ENCODE data around the gene RAD23A.
A peak's percentile ranks its signal among the peaks of the same experiment; 100 is the strongest.
"Not testable (repeated sequence)": the region's sequence is repeated elsewhere in the genome, so short reads cannot be mapped to it uniquely, and the experiment has no call there.

RAD23A gene

DNA sequence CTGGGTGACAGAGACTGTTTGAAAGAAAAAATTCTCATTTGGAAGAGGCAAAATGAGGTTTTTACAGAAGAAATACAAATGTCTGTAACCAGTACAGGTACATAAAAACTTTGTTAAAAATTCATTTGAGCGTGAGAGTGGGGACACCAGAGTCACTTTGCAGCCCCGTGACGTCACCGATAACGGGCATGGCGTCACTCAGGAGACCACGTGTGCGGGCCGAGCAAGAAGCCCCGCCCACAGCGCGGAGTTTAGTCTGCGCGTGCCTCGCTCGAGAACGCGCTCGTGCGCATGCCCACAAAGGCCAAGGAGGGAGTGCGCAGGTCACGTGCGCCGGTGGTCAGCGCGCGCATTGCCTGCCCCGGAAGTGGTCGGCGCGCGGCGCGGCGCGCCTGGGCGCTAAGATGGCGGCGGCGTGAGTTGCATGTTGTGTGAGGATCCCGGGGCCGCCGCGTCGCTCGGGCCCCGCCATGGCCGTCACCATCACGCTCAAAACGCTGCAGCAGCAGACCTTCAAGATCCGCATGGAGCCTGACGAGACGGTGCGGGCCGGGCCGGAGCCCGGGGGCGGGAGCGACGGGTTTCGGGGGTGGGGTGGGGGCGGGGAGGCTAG is at the start of gene RAD23A:
TSS of gene RAD23A (plus strand) at position 384 of the 613 bp plus-strand sequence. CDS start at position 471, 87 bp downstream.
- DNase-seq, result peak; percentile 95

DNA sequence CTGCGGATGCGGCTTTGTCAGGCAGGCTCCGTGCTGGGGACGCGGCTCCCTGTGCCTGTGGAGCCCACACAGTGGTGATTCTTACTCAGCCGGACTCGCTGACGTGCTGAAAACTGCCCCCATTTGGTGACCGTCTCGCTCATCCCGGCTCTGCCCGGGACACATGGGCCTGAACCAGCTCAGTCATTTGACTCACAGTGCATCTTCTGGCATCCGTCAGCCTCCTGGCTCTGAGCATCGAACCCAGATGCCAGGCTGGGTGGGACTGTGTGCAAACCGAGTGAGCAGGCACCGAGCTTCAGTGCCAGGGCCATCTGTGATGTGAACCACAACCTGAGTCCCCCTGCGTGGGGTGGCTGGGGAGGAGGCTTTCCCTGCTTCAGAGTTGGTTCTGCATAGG is 49.2 kb upstream of the RAD23A start:
- no peak for DNase-seq

DNA sequence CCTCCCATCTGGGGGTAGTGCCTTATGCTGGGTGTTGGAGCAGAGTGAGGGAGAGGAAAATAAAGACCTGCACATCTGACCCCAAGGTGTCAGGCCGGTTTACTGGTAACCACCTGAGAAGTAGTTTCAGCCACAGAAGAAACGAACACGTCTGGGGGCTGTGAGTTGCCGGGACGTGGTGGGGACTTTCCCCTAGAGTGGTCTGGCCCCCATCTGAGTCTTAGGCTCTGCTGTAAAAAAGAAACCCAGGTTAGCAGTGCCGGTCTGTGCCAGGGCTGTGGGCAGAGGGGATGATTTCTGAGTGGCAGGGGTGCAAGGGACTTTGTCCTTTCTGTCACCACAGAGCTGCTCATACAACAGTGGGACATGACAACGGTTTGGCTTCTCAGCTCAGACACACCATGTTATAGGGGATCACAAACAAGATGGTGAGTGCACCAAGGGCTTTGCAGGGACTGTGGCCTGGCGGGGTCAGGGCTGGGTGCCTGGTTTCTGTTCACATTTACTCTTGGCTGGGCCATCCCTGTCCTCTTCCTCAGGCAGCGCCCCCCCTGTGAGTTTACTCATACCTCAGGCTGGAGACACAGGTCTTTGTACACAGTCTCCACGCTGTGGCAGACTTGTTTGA is 45.7 kb upstream of the RAD23A start:
- no peak for DNase-seq

DNA sequence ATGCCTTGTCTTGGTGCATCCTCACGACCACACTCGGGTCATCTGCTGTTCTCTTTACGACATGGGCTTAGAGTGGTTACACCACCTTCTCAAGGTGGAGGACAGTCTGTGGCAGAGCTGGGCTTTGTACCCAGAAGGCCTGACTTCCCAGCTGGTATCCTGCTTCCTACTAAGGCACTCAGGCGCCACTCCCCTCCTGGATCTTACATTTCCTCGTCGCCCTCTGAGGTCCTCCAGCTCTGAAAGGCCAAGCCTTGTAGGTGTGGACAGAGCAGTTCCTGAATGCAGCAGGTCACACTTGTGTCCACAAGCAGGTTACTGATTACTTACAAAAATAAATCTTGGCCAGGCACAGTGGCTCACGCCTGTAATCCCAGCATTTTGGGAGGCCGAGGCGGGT is 38.5 kb upstream of the RAD23A start:
- no peak for DNase-seq

DNA sequence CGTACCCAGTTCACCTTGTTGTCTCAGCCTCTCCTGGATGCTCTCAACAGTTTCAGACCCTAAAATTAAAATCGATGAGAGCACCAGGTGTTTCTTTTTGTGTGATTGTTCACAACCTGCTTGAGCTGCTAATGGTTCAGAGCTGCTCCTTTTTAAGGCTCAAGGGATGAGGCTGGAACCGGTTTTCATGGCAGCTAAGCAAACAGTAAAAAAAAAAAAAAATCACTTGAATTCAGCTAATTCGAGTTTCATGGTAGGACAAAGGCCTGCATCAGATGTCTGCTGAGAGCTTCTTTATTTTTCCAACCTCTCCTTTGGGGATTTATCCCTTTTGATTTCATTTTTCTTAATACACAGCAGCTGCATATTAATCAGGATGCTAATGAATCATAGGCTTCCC is 33.1 kb upstream of the RAD23A start:
- DNase-seq, result peak; percentile 97

DNA sequence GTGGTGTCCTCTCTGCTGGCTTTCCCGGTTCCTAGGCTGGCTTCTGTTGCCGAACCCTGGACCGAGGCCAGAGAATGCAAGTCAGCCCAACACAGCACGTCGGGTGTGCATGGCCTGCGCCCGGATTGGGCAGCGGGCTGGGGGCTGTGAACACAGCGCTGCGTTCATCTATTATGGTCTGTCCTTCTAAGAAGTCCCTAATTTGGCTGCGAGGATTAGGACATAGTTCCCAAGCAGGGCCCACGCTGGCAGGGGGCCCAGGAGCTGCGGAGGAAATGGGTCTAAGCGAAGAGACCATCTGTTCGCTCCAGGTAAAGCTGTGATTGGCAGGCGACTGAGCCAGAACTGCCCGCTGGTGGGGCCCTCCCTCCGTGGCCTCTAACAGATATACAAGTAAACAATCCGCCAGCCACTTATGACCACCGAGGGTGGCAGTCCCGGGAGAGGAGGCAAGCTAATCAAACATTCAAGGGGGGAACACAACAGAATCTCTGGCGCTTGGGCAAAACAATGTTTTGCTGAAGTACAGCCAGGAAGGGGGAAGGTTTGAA is 32.6 kb upstream of the RAD23A start:
- peak; percentile 99 for DNase-seq

DNA sequence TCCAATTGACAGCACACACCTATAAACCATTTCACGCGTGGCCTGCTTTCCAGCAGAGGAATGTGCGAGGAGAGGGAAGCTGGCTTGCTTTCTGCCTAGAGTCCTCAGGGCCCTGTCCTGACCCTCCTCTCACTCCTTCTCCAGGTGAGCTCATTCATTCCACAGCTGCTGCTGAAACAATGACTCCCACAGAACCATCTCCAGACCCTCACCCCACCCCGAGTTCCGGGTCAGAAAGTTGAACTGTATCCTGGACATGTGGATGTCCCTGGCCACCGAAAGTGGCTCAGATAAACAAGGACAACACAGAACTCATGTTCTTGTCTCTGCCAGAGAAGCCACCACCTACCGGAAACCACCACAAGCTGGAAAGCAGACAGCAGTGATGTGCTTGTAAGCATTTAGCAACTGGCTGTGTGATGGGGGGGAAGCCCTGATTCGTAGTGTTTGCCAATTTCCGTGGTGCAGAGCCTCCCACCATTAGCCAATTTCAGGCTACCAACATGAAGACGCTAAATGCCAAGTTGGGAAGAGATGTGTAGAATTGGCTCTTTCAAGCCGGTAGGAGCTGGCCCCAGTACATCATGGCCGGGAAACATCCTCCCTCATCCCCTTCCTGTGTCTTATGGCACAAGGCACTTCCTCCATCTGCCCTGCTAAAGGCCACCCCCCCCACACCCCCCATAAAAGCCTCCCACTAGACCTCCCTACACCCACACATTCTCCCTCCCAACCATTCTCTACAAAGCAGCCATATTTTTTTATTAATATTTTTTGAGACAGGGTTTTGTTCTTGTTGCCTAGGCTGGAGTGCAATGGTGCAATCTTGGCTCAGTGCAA is 31.6 kb upstream of the RAD23A start:
- DNase-seq, result no peak

DNA sequence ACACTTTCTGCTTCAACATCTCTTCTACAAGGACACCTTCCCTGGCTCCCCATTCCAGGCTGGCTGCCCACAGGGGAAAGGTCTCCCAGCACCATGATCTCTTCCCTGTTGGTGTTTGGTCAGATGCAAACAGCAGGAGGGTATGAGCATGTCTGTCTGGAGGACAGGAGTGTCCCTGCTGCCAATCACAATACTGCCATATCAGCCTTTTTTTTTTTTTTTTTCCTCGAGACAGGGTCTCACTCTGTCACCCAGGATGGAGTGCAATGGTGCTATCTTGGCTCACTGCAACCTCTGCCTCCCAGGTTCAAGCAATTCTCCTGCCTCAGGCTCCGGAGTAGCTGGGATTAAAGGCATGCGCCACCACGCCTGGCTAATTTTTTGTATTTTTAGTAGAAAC is 29.8 kb upstream of the RAD23A start:
- DNase-seq, result not testable (repeated sequence)

DNA sequence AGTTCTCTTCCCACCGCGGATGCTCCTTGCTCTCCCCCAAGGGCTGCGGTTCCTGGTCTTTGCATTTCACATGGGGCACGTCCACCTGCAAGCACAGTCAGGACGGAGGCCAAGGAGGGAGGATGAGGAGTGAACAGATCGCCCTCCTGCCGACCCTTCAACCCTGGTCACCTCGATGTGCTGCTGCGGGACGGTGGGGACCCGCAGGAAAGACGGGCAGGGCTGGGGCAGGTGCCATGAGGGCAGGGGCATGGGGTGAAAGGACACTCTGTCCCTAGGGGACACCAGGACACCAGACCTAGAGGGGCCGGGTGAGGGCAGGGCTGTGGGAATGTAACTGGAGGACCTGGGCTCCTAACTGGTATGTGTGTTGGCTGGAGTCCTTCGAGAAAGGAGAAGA is 27.4 kb upstream of the RAD23A start:
- no peak for DNase-seq

DNA sequence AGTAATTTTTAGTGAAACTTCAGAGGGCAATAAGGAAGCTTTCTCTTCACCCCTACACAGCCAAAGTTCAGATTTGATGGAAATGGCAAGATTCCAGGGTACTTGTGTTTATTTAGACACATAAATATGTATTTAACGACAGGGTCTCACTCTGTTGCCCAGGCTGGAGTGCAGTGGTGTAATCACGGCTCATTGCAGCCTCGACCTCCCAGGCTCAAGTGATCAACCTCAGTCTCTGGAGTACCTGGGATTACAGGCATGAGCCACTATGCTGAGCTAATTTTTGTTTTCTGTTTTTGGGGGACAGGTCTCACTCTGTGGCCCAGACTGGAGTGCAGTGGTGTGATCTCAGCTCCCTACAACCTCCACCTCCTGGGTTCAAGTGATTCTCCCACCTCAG is 24.6 kb upstream of the RAD23A start:
- DNase-seq, result no peak

DNA sequence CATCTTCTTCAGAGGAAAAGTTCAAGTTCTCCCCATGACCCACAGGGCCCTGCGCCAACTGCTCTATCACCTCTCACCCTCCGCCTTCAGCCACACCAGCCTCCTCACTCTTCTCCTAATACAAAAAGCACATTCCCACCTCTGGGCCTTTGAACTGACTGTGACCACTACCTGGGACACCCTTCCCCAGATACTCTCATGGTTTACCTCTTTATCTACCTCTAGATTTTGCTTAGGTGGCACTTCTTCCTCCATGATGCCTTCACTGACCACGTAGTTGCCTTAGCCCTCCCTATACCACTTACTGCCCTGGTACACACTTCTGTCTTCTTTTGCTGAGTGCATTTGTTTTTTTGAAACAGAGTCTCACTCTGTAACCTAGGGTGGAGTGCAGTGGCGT is 22.7 kb upstream of the RAD23A start:
- no peak for DNase-seq

DNA sequence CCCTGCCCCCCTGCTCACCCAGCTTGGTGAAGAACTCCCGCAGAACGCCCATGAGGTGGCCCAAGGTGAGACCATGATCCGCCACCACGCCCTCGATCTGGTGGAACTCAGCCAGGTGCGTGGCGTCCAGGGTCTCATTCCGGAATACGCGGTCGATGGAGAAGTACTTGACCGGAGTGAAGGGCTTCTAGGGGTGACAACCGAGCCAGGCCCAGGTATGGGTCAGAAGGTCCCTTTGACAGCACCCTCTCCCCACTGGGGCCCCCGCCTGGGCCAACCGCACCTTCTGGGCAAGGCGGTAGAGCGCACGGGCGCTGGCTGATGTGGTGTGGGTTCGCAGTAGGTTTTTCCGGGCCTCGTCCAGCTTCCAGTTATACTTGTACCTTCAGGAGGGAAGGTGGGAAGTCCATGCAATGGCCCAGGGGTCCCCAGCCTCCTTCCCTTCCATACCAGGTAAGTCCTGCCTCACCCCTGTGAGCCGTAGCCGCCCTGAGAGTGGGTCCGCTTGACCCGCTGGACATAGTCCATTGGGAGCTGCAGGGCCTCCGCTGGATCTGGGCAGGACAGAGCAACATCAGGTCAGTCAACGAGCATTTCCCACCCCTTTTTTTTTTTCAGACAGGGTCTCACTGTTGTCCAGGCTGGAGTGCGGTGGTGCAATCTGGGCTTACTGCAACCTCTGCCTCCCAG is 20.9 kb upstream of the RAD23A start:
- DNase-seq, result no peak

DNA sequence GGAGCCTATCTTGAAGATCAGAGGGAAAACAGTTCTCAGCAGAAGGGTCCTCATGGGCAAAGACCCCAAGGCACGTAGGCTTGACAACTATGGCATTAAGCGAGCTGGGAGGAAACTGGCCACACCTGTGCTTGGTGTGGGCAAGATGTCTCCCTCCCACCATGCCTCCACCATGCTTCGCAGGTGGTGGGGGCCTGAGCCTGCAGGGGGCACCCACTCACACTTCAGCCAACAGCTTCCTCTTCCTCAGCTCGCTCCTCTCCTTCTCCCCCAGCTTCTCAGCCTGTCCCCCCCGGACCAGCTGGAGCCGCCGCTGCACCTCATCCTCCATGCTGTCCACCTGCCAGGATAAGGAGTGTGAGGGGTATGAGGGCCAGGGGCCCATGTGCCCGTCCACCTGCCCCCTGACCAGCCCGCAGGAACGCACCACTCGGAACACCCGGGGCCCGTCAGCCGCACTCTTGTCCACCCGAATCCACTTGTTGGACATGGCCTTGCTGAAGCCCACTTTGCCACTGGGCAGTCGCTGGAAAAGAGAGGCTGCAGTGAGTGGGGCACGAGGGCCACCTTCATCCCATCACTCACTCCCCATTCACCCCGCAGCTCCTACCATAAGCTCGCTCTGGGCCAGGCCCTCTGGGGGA is 15.5 kb upstream of the RAD23A start:
- DNase-seq, result no peak

DNA sequence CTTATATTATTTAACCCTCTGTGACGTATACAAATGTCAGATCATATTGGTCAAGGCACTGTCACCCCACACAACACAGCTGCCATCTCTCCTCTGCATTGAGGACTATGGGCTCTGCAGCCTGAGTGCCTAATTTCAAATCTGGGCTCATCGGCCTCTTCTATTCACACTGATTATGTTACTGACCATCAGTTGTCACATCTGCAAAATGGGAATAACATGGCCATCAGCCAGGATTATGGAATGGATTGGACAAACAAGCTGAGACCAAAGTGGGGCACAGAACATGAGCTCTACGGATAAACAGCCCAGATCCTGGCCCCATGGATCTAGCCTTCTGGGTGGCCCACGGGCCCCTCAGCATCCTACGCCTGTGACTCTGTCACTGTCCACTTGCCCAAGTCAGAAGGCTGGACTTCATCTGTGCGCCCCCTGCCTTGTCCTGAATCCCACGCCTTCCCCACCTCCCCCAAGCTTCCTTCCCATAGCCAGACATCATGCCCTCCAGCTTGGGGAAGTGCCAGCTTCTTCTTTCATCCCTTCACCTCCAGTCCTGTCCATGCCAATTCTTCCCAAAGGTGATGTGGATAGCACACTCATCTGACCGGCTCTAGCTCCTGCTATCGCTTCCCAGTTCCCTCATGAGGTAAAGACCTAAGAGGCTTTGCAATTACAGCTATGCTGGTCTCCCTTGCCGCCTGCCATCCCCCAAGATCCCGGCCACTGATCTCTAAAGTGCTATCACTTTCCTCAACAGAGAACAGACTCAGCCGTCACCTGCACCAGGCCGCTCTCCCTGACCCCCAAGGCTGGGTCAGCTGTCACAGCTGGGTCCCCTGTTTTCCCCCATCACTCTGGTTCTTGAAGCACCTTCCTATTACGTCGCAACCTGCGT is 13.0 kb upstream of the RAD23A start:
- DNase-seq, result no peak

DNA sequence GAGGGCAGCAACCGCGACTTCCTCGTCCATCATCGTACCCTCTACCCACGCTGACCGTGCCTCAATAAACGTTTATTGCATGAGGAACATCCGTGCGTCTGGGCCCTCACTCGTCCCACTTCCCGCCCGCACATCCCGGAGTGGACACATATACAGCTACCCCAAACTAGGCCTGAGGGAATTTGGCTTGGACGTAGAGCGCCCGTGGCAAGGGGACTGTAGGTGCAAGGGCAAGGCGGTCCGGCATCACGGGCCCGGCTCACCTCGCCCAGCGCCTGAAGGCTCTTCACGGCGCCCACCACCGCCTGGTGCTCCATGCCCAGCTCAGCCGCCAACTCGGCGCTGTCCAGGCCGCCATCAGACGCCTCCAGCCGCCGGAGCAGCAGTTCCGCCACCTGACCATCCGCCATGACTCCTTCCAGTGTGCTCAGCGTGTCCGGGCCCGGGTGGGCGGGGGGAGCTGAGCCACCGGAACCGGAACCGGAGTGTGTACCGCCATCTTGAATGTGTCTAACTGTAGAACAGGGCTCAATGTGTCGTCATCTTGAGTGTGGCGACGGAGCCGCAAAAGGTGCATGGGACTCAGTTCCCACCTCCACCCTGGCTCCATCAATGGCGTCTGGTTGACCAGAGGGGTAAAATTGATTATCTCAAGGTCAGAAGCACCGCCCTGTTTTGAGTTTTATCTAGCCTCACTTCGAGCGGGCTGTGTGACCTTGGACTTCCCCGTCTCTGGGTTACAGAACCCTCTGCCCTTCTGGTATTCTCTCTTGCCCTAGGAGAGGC is 12.2 kb upstream of the RAD23A start, which contains the start of gene FARSA:
TSS of gene FARSA (minus strand) at position 425 of the 786 bp plus-strand sequence. CDS start at position 410, 15 bp downstream.
- peak; percentile 87 for DNase-seq

DNA sequence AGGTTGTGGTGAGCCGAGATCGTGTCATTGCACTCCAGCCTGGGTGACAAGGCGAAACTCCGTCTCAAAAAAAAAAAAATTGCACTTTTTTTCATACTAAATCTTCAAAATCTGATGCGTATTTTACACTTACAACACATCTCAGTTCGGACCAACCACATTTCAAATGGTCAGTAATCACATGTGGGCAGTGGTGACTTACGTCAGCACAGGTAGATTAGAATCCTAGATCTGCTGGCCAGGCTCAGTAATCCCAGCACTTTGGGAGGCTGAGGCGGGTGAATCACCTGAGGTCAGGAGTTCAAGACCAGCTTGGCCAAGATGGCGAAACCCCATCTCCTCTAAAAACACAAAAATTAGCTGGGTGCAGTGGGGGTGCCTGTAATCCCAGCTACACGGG is 10.6 kb upstream of the RAD23A start:
- no peak for DNase-seq

DNA sequence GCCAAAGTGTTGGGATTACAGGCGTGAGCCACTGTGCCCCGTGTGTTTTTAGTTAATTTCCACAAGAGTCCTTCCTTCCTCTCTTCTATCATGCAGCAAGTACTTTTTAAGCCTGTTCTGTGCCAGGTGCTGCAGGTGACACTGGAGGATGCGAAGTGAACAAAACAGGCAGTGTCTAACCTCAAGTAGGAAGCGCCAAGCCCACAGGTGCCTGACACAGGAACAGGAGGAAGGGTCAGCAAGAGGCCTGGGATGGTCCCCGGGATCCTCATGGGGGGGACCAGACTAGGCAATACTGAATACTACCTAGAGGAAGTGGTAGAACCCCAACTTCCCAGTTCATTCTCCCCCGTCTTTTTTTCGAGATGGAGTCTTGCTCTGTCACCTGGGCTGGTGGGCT is 9.1 kb upstream of the RAD23A start:
- no peak for DNase-seq

DNA sequence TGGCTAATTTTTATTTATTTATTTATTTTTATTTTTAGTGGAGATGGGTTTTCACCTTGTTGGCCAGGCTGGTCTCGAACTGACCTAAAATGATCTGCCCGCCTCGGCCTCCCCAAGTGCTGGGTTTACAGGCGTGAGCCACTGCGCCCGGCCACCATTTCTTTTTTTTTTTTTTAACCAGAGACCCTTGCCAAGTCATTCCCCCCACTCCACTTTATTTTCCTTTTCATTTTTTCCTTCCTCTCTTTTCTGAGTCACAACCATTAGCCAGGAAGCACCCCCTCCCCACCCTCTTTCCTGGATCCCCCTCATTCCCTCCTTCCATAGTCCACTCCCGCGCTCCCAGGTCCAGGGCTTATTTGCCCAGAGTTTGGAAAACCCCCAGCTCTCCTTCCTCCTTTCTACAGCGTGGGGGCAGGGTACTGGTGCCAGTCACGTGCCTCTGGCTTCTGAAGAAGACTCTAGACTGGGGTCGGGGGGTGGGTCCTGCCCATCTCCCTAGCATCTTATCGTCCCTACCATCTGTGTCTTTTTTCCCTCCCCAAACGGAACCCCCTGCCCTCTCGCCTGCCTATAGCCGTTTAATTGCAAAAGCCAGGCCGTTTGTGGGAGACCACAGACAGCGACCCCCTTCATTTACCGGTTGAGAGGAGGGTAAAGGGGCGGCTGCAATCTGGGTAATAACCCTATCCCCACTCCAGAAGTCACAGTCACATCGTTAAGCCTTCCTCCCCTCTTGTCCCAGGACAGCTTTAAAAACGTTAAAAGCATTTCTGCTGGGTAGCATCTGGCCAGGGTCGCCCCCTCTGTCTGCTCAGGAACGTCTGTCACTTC is 8.4 kb upstream of the RAD23A start:
- DNase-seq, result no peak

DNA sequence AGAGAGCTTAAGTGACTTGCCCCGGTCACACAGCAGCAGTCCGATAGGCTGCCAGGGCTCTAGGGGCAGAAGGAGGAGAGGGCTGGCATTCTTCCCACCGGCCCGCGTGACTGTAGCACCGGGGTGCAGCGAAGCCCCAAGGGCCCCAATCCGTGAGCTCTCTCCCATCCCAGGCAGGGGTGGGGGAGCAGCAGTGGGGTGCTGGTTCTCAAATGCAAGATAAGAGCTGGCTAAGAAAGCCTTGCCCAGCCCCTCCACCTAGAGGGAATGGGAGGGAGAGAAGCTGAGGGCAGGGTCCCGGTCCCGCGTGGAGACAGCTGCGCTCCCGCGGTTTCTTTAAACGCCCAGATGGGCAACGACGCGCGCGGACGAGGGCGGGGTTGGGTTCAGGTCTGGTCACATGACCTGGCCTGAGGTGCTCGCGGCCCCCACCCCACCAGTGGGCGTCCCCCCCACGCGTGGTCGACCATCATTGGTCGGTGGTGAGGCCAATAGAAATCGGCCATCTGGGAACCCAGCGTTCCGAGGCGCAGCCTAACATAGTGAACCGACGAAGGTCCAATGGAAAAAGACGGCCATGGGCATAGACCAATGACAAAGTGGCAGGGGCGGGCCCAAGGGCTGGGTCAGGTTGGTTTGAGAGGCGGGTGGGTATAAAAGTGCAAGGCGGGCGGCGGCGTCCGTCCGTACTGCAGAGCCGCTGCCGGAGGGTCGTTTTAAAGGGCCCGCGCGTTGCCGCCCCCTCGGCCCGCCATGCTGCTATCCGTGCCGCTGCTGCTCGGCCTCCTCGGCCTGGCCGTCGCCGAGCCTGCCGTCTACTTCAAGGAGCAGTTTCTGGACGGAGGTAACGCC is 7.5 kb upstream of the RAD23A start, which contains the start of gene CALR:
TSS of gene CALR (plus strand) at position 683 of the 852 bp plus-strand sequence. CDS start at position 754, 71 bp downstream.
- DNase-seq, result peak; percentile 99

All from NCI-H1105 treated with DMSO at 0.1 percent for 48 hours (cell line).